Left renal pelvis (tissue), 4 donors: Measurements from ENCODE around the gene ATP6V1F. TPM values are rescaled to one million over a fixed set of nuclear protein-coding genes. Genes with fewer than 3 reads are reported as not detected.
"Not testable (repeated sequence)": the region's sequence is repeated elsewhere in the genome, so short reads cannot be mapped to it uniquely, and the experiment has no call there.

Source experiments
- DNase-seq, 4 donors: peaks; one replicate each; pipeline ENCODE4 v3.0.0-alpha.2; 2013; ENCODE audit warnings: low read depth in 4 of 4, low spot score in 3 of 4
- polyA plus RNA-seq, 4 donors: library from polyadenylated mRNA; unstranded; fragments of 120-200 nt; gene quantifications; one replicate each; pipeline ENCODE4 v1.2.1, GENCODE V29; 2013; ENCODE audit not compliant: insufficient read length in 4 of 4

ATP6V1F gene
- polyA plus RNA-seq, 4 donors = 96.7 to 235 (median 212) TPM

DNA sequence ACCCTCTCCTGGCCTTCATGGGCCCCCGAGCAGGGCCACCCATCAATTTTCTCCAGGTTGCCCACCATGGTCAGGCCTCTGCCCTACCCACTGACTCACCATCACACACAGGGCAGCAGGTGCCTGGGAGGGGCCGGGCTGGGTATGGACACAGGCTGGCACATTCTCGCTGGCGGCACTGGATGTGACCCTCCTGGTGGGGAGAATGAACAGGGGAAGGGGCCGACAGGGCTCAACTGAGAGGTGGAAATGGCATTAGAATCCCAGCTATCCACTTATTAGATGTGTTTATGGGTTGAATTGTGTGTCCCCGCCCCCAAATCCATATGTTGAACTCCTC is 31.4 kb downstream of the ATP6V1F start:
- DNase-seq = no peak

- DNase-seq = no peak
These were observed 32.7 kb downstream of the ATP6V1F start for GRCh38 chr7:128895320-128895719.

- DNase-seq = no peak
These were observed 36.7 kb downstream of the ATP6V1F start for GRCh38 chr7:128899392-128899791.

DNA sequence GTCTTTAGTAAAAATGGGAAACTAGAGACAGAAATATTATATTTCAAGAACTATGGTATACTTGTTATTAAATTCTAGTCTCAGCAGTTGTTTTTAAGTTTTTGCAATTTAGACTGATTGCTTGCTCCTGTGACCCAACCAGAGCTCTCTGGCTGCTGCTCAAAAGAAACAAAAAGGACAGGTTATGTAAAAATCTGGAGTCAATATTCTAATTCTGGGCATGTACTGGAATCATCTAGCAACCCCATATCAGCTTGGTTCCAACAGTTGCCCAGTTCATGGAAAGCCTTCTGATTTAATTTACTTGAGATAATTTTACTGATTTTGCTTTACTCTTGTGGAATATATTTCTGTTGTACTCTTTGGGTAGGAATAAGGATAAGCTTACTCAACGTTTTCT is 37.6 kb downstream of the ATP6V1F start:
- no peak for DNase-seq

- DNase-seq = no peak
These were observed 40.3 kb downstream of the ATP6V1F start for GRCh38 chr7:128902761-128903585.

- DNase-seq = no peak
These were observed 41.1 kb downstream of the ATP6V1F start for GRCh38 chr7:128903621-128904361.

GRCh38 chr7:128904381-128905197 is 41.9 kb downstream of the ATP6V1F start:
- no peak for DNase-seq

DNA sequence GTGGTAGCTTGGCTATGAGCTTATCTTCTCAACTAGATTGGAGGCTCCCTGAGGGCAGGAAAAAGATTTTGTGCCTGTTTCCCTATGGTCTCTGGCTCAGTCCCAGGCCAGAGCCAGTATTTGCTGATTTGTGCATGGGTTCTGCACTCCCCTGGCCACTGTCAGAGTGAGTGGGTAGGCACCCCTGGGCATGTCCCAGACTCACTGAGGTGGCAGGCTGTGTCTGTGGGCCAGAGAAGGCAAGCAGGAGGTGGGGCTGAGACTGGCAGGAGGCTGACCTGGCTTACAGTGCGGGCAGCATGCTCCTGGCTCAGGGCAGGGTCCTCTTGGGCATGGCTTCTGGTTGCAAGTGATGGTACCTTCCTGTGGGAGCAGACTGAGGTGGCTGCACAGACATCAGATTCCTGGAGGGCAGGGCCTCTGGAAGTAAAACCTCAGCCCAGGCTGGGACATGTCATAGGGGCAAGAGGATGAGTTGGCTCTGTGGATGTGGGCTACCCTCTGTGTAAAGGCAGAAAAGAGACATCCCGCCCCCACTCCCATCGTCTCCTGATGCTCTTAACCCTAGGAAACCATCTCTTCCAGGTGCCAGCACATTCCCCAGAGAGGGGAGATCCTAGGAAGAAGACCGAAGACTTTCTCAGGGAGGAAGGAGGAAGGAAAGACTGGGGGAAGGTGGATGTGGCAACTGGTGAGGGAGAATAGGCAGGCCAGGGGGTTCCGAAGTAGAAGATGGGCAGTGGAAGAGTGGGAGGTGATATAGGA is 43.5 kb downstream of the ATP6V1F start:
- no peak for DNase-seq

DNA sequence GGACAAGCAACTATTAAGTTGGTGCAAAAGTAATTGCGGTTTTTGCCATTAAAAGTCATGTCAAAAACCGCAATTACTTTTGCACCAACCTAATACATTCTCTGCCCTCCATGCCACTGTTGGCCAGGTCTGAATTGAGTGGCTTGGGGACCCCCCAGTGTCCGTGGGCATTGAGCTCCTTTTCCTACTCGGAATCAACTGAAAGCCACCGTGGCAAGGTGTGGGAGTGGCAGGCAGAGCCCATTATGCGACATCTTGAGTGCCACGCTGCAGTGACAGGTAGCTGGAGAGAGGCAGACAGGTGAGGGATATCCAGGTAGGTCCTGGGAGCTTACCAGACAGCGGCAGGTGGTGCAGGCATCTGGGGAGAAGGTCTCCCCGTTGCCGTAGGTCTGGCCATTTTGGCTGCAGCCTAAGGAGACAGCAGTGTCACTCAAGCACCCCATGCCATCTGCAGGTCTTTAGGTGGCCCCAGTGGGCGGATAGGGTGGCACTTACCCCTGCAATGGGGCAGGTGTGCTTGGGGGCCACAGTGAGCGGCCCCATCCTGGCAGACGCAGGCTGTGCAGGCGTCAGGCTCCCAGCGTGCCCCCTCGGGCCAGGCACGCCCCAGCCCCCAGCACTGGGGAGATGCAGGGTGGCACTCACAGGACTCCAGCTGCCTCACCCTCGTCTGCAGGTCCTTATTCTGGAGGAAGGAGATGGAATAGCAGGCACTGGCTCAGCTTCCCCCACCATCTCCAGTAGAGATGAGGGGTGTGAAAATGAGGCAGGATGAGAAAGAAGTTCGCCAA is 44.3 kb downstream of the ATP6V1F start:
- DNase-seq = no peak

DNA sequence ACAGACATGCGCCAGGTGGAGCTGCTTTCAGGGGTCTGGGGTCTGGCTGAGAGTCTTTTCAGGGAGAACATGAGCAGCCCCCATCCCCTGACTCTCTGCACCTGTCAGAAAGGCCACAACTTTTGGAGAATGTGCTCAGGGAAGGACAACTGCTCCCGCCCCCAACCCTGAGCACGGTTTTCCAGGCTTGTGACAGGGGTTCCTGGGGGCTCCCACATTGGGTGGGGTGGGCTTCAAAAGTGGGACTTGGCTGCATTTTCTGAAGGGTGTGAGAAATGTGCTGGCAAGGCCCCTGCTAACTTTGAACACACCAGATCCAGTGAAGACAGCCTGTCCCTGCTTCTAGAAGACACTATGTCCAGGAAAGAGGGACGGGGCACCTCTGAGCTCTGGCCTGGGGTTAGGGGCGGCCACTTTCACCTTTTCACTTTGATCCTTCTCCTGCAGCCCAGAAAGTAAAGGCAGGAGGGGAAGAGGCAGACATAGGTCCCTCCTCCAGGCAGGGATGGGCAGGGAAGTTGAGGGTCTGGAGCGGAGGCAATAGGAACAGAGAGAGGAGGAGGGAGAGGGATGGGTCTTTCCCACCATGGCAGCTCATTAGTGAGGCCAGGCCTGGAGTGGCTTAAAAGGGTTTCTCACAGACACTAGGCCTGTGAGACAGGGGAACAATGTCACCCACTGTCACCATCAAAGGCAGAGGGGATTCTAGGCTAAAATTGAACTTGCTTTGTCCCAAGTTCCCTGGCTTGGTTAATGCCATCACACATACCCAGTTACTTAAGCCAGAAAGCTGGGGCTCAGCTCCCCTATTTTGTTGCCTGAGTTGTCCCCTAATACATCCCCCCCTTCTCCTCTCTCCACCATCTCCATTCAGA is 46.3 kb downstream of the ATP6V1F start:
- DNase-seq = no peak

DNA sequence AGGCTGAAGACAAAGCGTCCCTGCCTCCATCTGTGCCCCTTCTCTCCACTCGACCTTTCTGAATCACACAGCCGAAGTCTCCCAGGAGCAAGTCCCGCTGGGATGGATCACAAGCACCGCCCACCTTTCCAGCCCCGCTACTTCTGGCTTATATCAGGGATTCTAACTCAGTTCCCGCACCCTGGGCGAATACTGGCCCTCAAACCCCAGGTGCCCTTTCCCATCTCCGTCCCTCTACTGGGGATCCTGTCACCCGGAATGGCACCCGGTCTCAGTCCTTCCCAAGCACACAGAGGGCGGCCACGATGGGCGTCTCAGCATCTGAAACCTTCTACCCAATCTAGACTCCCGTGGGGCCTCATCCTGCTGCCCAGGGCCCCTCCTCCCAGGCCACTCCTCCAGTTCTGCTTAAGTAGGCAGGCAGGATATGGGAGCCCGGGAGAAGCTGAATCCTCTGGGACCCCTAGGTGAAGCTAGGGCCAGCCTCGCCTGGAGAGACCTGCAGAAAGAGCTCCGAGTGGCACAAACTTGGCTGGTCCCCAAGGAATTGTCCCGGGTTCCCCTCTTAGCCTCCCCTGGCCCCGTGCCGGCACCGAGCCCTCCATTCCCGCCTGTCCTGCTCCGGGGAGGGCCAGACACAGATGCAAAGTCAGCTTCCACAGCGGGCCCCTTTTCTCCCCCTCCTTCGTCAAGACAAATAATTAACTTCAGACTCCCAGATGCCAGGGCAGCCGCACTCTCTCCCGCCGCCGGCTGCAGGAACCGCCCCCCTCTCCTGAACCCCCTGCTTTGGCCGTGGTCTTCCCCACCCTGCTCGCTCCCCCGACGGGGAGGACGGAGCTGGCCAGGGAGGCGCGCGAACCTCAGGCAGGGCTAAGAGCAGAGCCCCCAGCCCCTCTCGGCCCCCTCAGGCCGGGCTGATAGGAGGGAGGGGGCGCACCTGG is 47.2 kb downstream of the ATP6V1F start:
- peak in 1 of 4 donors; percentile 72 for DNase-seq

DNA sequence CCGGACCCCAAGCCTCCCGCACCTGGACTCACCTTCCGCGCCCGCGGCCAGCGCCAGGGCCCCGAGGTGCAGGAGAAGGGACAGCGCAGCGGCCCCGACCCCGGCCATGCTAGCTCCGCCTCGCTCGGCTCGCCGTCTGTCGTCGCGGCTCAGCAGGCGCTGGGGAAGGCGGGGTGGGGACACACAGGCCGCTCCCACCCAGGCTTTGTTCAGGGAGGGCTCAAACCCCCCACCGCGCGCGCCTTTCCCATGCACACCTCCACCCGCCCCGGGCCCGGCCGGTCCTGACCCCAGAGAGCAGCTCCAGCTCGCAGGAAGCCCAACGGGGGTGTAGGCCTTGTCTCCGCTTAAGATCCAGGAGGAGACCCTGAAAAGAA is 47.9 kb downstream of the ATP6V1F start, which contains the start of gene KCP:
TSS of gene KCP (minus strand) at position 141 of the 377 bp plus-strand sequence. CDS start at position 108, 33 bp downstream.
- DNase-seq = no peak

DNA sequence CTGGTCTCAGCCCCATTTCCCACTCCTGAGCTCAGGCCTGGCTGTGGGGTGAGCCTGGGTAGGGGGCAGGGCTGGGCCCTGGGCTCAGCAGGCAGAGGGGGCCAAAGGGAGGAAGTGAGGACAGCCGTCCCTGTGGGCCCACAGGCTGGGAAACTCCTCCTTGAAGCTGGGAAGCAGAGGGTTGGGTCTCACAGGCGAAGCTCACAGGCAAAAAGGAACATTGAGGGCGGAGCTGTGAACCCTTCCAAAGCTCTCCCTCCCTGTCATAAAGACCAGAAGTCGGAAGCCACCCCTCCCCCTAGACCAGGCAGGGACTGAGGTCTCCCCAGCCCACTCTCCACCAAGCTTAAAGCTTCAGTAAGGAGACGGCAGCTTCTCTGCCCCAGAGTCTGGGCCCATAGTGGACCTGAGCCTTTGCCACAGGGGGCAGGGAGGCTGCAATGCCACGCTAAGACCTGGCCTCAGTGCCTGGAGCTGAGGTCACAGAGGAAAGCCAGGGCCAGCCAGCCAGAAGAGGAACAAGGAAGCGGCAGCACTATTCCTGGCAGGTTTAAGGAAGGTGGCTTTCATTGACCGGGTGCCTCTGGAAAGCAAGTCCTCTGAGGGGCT is 48.9 kb downstream of the ATP6V1F start:
- peak in 1 of 4 donors; percentile 59 for DNase-seq

DNA sequence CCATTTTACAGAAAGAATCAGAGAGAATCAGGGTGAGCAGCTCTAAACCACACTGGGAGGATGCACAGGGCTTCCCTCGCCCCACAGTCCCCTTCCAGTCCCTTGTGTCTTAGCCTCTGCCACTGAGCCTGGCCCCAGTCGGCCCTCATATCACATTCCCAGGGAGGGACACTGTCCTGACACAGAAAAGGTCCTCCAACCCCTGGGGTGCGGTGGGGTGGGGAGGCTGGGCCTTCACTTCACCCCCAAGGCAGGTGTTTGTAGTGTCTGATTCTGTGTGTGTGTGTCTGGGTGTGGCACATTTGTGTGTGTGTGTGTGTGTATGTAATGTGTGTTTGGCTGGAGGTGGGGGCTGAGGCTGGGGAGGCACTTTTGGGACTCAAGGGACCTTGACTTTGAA is 49.6 kb downstream of the ATP6V1F start:
- no peak for DNase-seq

- DNase-seq = not testable (repeated sequence)
These were observed 50.2 kb downstream of the ATP6V1F start for GRCh38 chr7:128912709-128913495.

DNA sequence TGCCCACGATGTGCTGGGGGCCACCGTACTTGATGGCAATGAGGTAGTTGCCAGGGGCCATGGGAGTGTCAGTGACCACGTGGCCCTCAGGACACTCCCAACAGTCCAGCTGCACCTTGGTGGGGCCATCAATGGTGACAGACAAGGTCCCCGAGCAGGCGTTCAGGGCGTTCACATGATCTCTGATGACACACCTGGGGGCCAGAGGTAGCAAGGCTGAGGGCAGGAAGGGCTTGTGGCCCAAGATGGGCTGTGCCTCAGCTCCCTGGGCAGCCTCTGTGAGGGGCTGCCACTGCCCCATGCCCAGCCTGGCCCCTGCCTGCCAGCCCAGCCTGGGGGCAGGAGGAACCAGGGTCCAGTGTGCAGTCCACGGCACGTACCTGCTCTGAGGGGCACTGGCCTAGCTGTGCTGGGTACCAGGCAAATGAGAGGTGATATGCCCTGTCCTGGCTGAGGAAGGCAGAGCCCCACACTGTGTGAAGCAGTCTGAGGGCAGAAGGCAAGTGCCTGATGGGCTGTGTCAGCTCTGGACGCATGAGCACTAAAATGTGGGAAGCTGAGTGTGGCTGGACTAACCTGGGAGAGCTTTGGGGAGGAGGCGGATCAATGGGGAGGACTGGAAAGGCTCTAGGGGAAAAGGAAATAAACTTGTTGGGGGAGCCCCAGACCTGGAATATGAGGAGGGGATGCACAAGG is 51.4 kb downstream of the ATP6V1F start:
- DNase-seq = no peak
